PC-3 (cell line): ENCODE results near the gene COX5A. TPM values are rescaled to one million over a fixed set of nuclear protein-coding genes. Genes with fewer than 3 reads are reported as not detected.

ENCODE experiments used
- ATAC-seq: fragments of 200-7000 bp; cut with Tn5 transposase; 2 replicates; pipeline ENCODE4 v1.9.1; 2020; ENCODE audit warnings: mild to moderate bottlenecking, moderate library complexity
- BruUV-seq: library from RNA; stranded (reverse); fragments of 400-500 nt; replicated peaks from 2 replicates; lab custom pipeline; 2021; lab: Mats Ljungman, UMichigan
- CTCF ChIA-PET: fragments of 300-600 bp; sonication (Branson Sonifier 250); formaldehyde crosslinking; loops from one replicate; lab custom pipeline; 2022; ENCODE audit warnings: antibody characterized with exemption; lab: Charles Lee
- POLR2A ChIA-PET: fragments of 300-600 bp; sonication (Branson Sonifier 250); formaldehyde crosslinking; loops from one replicate; lab custom pipeline; 2022; ENCODE audit warnings: antibody characterized with exemption; ENCODE audit not compliant: unreplicated experiment; lab: Charles Lee
- DNase-seq: peaks from one replicate; pipeline ENCODE4 v3.0.0-alpha.2; 2015
- H2AFZ ChIP-seq: fragments of 300-600 bp; sonication (generic); 2 replicates; pipeline ENCODE4 v1.6.0; 2016; ENCODE audit warnings: antibody characterized with exemption, low read length
- H3F3A ChIP-seq: fragments of 300-600 bp; sonication (generic); one replicate; pipeline ENCODE4 v1.6.0; 2017; ENCODE audit warnings: antibody characterized with exemption, low read length, control low read depth, mild to moderate bottlenecking; ENCODE audit not compliant: unreplicated experiment
- H3K27ac ChIP-seq: fragments of 300-600 bp; sonication (generic); 2 replicates; pipeline ENCODE4 v1.5.1; 2016; ENCODE audit warnings: mild to moderate bottlenecking, low read length
- H3K27me3 ChIP-seq: fragments of 300-600 bp; sonication (generic); 2 replicates; pipeline ENCODE4 v1.6.1; 2016; ENCODE audit warnings: low read length, mixed read lengths
- H3K36me3 ChIP-seq: fragments of 300-600 bp; sonication (generic); 2 replicates; pipeline ENCODE4 v1.6.1; 2016; ENCODE audit warnings: low read depth, mixed run types, low read length, mixed read lengths
- H3K4me1 ChIP-seq: fragments of 300-600 bp; sonication (generic); 2 replicates; pipeline ENCODE4 v1.5.1; 2016; ENCODE audit warnings: low read length; ENCODE audit not compliant: insufficient read depth
- H3K4me2 ChIP-seq: fragments of 300-600 bp; sonication (generic); 2 replicates; pipeline ENCODE4 v1.6.0; 2016; ENCODE audit warnings: low read length
- H3K4me3 ChIP-seq: fragments of 300-600 bp; sonication (generic); 2 replicates; pipeline ENCODE4 v1.5.1; 2016; ENCODE audit warnings: mild to moderate bottlenecking, low read length, mixed read lengths
- H3K79me2 ChIP-seq: fragments of 300-600 bp; sonication (generic); 2 replicates; pipeline ENCODE4 v1.6.1; 2017; ENCODE audit warnings: low read length, mixed read lengths
- H3K9ac ChIP-seq: fragments of 300-600 bp; sonication (generic); 2 replicates; pipeline ENCODE4 v1.6.0; 2016; ENCODE audit warnings: mild to moderate bottlenecking, low read length
- H3K9me2 ChIP-seq: fragments of 300-600 bp; sonication (generic); replicated peaks from 2 replicates; pipeline ENCODE4 v1.6.1; 2016; ENCODE audit warnings: mixed run types, low read length, mixed read lengths
- H3K9me3 ChIP-seq: fragments of 300-600 bp; sonication (generic); 2 replicates; pipeline ENCODE4 v1.6.1; 2016; ENCODE audit warnings: low read length, mixed read lengths
- H4K20me1 ChIP-seq: fragments of 300-600 bp; sonication (generic); 2 replicates; pipeline ENCODE4 v1.6.1; 2016; ENCODE audit warnings: low read length, mixed read lengths
- EZH2 ChIP-seq: fragments of 300-600 bp; sonication (generic); IDR thresholded peaks from one replicate; pipeline ENCODE4 v1.6.1; 2017; ENCODE audit warnings: antibody characterized with exemption, mild to moderate bottlenecking, low read length; ENCODE audit not compliant: unreplicated experiment
- EZH2phosphoT487 ChIP-seq: fragments of 300-600 bp; sonication (generic); IDR thresholded peaks from 2 replicates; pipeline ENCODE4 v1.6.1; 2018; ENCODE audit warnings: mild to moderate bottlenecking, antibody characterized with exemption, low read length, borderline replicate concordance
- intact Hi-C: fragments of 100-400 bp; cut with micrococcal nuclease; formaldehyde crosslinking; loops from 2 replicates; pipeline ENCODE4 v1.9.0; 2023
- total RNA-seq: library from RNA; depleted of rRNA; stranded (reverse); fragments of >200 nt; gene quantifications from 2 replicates; pipeline ENCODE4 v1.2.3, GENCODE V29; 2014
- TF ChIP-seq, protein P1 (sequence below): fragments of 300-600 bp; sonication (generic); conservative IDR thresholded peaks from 2 replicates; pipeline ENCODE4 v1.5.1; 2017; ENCODE audit warnings: antibody characterized with exemption, low read depth, mild to moderate bottlenecking, low read length

COX5A gene
- total RNA-seq, 1 experiment from 2014 or later = 145 TPM

GRCh38 chr15:74885461-74885860 lies 52.4 kb downstream of the COX5A start:
- no peak for DNase-seq
- no peak overlapping the region for H3K4me2 ChIP-seq
- ATAC-seq = no peak
- no peaks in the 10 kb centered on the region for H3F3A ChIP-seq
- H3K27me3 ChIP-seq = no peaks in the 10 kb centered on the region
- H3K27ac ChIP-seq = no peak overlapping the region
- TF ChIP-seq, protein P1, sequence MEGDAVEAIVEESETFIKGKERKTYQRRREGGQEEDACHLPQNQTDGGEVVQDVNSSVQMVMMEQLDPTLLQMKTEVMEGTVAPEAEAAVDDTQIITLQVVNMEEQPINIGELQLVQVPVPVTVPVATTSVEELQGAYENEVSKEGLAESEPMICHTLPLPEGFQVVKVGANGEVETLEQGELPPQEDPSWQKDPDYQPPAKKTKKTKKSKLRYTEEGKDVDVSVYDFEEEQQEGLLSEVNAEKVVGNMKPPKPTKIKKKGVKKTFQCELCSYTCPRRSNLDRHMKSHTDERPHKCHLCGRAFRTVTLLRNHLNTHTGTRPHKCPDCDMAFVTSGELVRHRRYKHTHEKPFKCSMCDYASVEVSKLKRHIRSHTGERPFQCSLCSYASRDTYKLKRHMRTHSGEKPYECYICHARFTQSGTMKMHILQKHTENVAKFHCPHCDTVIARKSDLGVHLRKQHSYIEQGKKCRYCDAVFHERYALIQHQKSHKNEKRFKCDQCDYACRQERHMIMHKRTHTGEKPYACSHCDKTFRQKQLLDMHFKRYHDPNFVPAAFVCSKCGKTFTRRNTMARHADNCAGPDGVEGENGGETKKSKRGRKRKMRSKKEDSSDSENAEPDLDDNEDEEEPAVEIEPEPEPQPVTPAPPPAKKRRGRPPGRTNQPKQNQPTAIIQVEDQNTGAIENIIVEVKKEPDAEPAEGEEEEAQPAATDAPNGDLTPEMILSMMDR = no peak
- TF ChIP-seq EZH2phosphoT487 (no peak), EZH2 (no peak)
- H3K9me2 ChIP-seq = no peaks in the 10 kb centered on the region
- no peaks in the 10 kb centered on the region for H3K36me3 ChIP-seq
- peaks cover 17% of the 10 kb centered on the region; the same call in 1 of the 2 replicates for H3K4me1 ChIP-seq
- H3K79me2 ChIP-seq = peaks cover 6% of the 10 kb centered on the region
- CTCF ChIA-PET = no interaction called here
- H3K4me3 ChIP-seq = no peak overlapping the region
- intact Hi-C loops = no loop called here
- no TSS peak for BruUV-seq
- no peaks in the 10 kb centered on the region for H3K9me3 ChIP-seq
- H4K20me1 ChIP-seq = no peaks in the 10 kb centered on the region
- no peak overlapping the region for H3K9ac ChIP-seq
- no peak overlapping the region for H2AFZ ChIP-seq
- POLR2A ChIA-PET = no interaction called here

- H3K36me3 ChIP-seq = no peaks in the 10 kb centered on the region
- H3K4me3 ChIP-seq = no peak overlapping the region
- no peaks in the 10 kb centered on the region for H3K27me3 ChIP-seq
- POLR2A ChIA-PET = no interaction called here
- no peaks in the 10 kb centered on the region for H3K79me2 ChIP-seq
- CTCF ChIA-PET = no interaction called here
- no peaks in the 10 kb centered on the region for H3F3A ChIP-seq
- no peak overlapping the region for H3K9ac ChIP-seq
- peak overlapping the region; percentile 64; the same call in 1 of the 2 replicates for H2AFZ ChIP-seq
- H3K27ac ChIP-seq = no peak overlapping the region
- BruUV-seq = no TSS peak
- H3K4me2 ChIP-seq = no peak overlapping the region
- DNase-seq (peak; percentile 54), ATAC-seq (no peak)
- intact Hi-C loops = no loop called here
- no peaks in the 10 kb centered on the region for H3K9me2 ChIP-seq
- no peaks in the 10 kb centered on the region for H3K9me3 ChIP-seq
- H3K4me1 ChIP-seq = peaks cover 15% of the 10 kb centered on the region; the same call in 1 of the 2 replicates
- TF ChIP-seq EZH2phosphoT487 (no peak), EZH2 (no peak)
- TF ChIP-seq, protein P1 = no peak
- no peaks in the 10 kb centered on the region for H4K20me1 ChIP-seq
These were observed 53.2 kb downstream of the COX5A start for GRCh38 chr15:74884428-74885223.

GRCh38 chr15:74882528-74882927 lies 55.3 kb downstream of the COX5A start:
- BruUV-seq = no TSS peak
- Histone ChIP-seq H3K27ac (no peak overlapping the region), H3K4me3 (no peak overlapping the region), H3K9ac (no peak overlapping the region), H4K20me1 (no peaks in the 10 kb centered on the region), H3K9me3 (no peaks in the 10 kb centered on the region), H2AFZ (no peak overlapping the region), H3K4me1 (peaks cover 11% of the 10 kb centered on the region; the same call in 1 of the 2 replicates), H3K9me2 (no peaks in the 10 kb centered on the region), H3K36me3 (no peaks in the 10 kb centered on the region), H3K4me2 (no peak overlapping the region), H3K27me3 (no peaks in the 10 kb centered on the region), H3K79me2 (no peaks in the 10 kb centered on the region), H3F3A (no peaks in the 10 kb centered on the region)
- intact Hi-C loops = no loop called here
- CTCF ChIA-PET = no interaction called here
- DNase-seq (no peak), ATAC-seq (no peak)
- POLR2A ChIA-PET = no interaction called here
- TF ChIP-seq EZH2phosphoT487 (no peak), EZH2 (no peak)
